Measurements from ENCODE around the gene HADHA. TPM values are rescaled to one million over a fixed set of nuclear protein-coding genes. Genes with fewer than 3 reads are reported as not detected.
A peak's percentile ranks its signal among the peaks of the same experiment; 100 is the strongest.

HADHA gene
- total RNA-seq, 2 donors from 2014 or later: 226 to 266 TPM

- peaks cover 18% of the 10 kb centered on the region for H3K27me3 ChIP-seq
- no peak within 1 kb of the TSS for H3K9ac ChIP-seq (ENCODE audit: low read depth in 2 of 2, low read length in 2 of 2)
- TF ChIP-seq CTCF (IDR thresholded peaks at IDR 0.05): no peak
- intact Hi-C loops (cut with DNase I): no loop called here
- H3K4me3 ChIP-seq: peak within 1 kb of the TSS; percentile 41
- peaks cover 4% of the 10 kb centered on the region for H3K4me1 ChIP-seq
- no peaks in the 10 kb centered on the region for H3K36me3 ChIP-seq
- no peak within 1 kb of the TSS for H3K27ac ChIP-seq
- DNase-seq: no peak
- no peaks in the 10 kb centered on the region for H3K9me3 ChIP-seq
These were observed 71.3 kb downstream of the HADHA start, which contains the start of gene GAREM2 for GRCh38 chr2:26172871-26173775. Gene GAREM2, plus strand, starts transcription at chr2:26173088. Its CDS starts 133 bp downstream, at chr2:26173221.

- intact Hi-C loops (cut with DNase I): no loop called here
- TF ChIP-seq CTCF (IDR thresholded peaks at IDR 0.05): no peak
These were observed 72.1 kb downstream of the HADHA start for GRCh38 chr2:26172189-26172870.

GRCh38 chr2:26170795-26171194 is 73.6 kb downstream of the HADHA start:
- Histone ChIP-seq H3K9ac (ENCODE audit: low read depth in 2 of 2, low read length in 2 of 2) (no peak overlapping the region), H3K27ac (no peak overlapping the region), H3K27me3 (peaks cover 18% of the 10 kb centered on the region), H3K9me3 (no peaks in the 10 kb centered on the region), H3K4me1 (peaks cover 4% of the 10 kb centered on the region), H3K36me3 (no peaks in the 10 kb centered on the region), H3K4me3 (no peak overlapping the region)
- DNase-seq: no peak
- TF ChIP-seq CTCF (IDR thresholded peaks at IDR 0.05): no peak
- intact Hi-C loops (cut with DNase I): no loop called here

More at GRCh38 chr2:26172189-26172870, 72.1 kb downstream of the HADHA start:
- DNase-seq: no peak
- Histone ChIP-seq H3K9ac (ENCODE audit: low read depth in 2 of 2, low read length in 2 of 2) (no peak overlapping the region), H3K4me3 (peak overlapping the region; percentile 24), H3K27ac (no peak overlapping the region), H3K4me1 (peaks cover 4% of the 10 kb centered on the region), H3K27me3 (peaks cover 18% of the 10 kb centered on the region), H3K36me3 (no peaks in the 10 kb centered on the region), H3K9me3 (no peaks in the 10 kb centered on the region)

- no peak for DNase-seq
- intact Hi-C loops (cut with DNase I): no loop called here
- no peaks in the 10 kb centered on the region for H3K9me3 ChIP-seq
- H3K27me3 ChIP-seq: peaks cover 18% of the 10 kb centered on the region
- H3K4me1 ChIP-seq: peaks cover 4% of the 10 kb centered on the region
- no peak overlapping the region for H3K4me3 ChIP-seq
- no peak overlapping the region for H3K9ac ChIP-seq (ENCODE audit: low read depth in 2 of 2, low read length in 2 of 2)
- no peak overlapping the region for H3K27ac ChIP-seq
- no peaks in the 10 kb centered on the region for H3K36me3 ChIP-seq
- no peak for TF ChIP-seq CTCF (IDR thresholded peaks at IDR 0.05)
These were observed 74.6 kb downstream of the HADHA start for GRCh38 chr2:26169681-26170414.

GRCh38 chr2:26169226-26169625 is 75.2 kb downstream of the HADHA start:
- Histone ChIP-seq H3K27me3 (peaks cover 16% of the 10 kb centered on the region), H3K4me1 (peaks cover 4% of the 10 kb centered on the region), H3K27ac (no peak overlapping the region), H3K9me3 (no peaks in the 10 kb centered on the region), H3K36me3 (no peaks in the 10 kb centered on the region), H3K9ac (ENCODE audit: low read depth in 2 of 2, low read length in 2 of 2) (no peak overlapping the region), H3K4me3 (no peak overlapping the region)
- intact Hi-C loops (cut with DNase I): no loop called here
- TF ChIP-seq CTCF (IDR thresholded peaks at IDR 0.05): no peak
- DNase-seq: no peak
